ENCODE data around the gene AQP5.

AQP5 gene

GRCh38 chr12:49932023-49932422 lies 29.6 kb upstream of the AQP5 start:
- no peak for TF ChIP-seq CTCF (IDR thresholded peaks at IDR 0.05; ENCODE audit: control insufficient read depth, insufficient read depth, low read depth, low read length, missing control alignments)
- no peak for DNase-seq (ENCODE audit: low read depth)
- no peak overlapping the region for H3K4me3 ChIP-seq (ENCODE audit: control insufficient read depth, low read depth, low read length)

DNA sequence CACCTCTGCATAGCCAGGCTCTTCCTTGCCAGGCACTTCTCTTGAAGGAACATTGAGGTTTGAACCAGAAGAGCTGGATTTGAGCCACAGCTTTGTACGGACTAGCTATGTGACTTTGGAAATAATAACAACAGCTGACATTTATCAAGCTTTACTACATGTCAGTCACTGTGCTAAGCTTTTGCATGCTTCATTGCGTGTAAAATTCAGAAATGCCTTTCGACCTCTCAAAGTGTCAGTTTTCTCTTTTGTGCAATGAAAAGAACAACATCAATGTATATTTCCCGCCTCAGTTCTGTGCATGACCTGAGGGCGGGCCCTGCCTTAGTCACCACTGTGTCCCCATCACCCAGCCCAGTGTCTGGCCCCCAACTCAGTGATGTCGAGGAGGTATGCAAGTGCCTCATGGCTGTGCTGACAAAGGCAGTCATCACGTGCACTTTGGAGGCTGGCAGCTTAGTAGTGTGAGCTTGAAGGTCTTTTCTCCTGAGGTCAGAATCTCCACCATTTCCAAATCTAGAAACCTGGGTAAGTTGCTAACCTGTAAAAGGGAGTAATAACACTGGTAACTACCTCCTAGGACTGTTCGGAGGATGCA lies 29.0 kb upstream of the AQP5 start:
- DNase-seq (ENCODE audit: low read depth) = no peak
- TF ChIP-seq CTCF (IDR thresholded peaks at IDR 0.05; ENCODE audit: control insufficient read depth, insufficient read depth, low read depth, low read length, missing control alignments) = no peak
- no peak overlapping the region for H3K4me3 ChIP-seq (ENCODE audit: control insufficient read depth, low read depth, low read length)

DNA sequence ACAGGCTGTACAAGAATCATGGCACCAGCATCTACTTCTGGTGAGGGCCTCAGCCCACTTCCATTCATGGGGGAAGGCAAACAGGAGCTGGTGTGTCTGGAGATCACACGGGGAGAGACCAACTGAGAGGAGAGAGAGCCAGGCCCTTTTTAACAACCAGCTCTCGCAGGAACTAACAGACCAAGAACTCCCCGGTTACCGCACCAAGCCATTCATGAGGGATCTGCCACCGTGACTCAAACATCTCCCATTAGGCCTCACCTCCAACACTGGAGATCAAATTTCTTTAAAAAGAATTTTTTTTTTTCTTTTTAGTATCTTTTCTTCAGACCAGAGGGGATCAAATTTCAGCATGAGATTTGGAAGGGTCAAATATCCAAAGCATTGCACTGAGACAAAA lies 27.9 kb upstream of the AQP5 start:
- TF ChIP-seq CTCF (IDR thresholded peaks at IDR 0.05; ENCODE audit: control insufficient read depth, insufficient read depth, low read depth, low read length, missing control alignments) = no peak
- H3K4me3 ChIP-seq (ENCODE audit: control insufficient read depth, low read depth, low read length) = no peak overlapping the region
- DNase-seq (ENCODE audit: low read depth) = no peak

GRCh38 chr12:49934505-49934904 lies 27.2 kb upstream of the AQP5 start:
- TF ChIP-seq CTCF (IDR thresholded peaks at IDR 0.05; ENCODE audit: control insufficient read depth, insufficient read depth, low read depth, low read length, missing control alignments) = no peak
- no peak overlapping the region for H3K4me3 ChIP-seq (ENCODE audit: control insufficient read depth, low read depth, low read length)
- DNase-seq (ENCODE audit: low read depth) = no peak

DNA sequence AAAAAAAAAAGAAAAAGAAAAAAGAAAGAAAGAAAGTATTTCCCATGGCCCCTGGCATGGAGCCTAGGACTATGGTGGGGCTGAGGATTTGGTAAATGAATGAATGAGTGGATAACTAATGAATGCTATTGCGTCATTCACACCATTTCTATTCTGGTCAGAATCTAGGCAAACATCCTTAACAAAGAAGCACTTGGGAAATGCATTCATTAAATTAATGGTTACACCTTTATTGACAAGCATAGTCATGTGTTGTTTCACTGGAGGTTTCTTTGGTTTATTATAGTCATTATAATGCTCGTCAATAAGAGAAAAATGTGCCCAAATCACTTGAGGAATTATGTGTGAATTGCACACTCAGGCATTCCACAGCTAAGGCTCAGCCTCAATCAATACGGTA lies 24.7 kb upstream of the AQP5 start:
- no peak overlapping the region for H3K4me3 ChIP-seq (ENCODE audit: control insufficient read depth, low read depth, low read length)
- TF ChIP-seq CTCF (IDR thresholded peaks at IDR 0.05; ENCODE audit: control insufficient read depth, insufficient read depth, low read depth, low read length, missing control alignments) = no peak

DNA sequence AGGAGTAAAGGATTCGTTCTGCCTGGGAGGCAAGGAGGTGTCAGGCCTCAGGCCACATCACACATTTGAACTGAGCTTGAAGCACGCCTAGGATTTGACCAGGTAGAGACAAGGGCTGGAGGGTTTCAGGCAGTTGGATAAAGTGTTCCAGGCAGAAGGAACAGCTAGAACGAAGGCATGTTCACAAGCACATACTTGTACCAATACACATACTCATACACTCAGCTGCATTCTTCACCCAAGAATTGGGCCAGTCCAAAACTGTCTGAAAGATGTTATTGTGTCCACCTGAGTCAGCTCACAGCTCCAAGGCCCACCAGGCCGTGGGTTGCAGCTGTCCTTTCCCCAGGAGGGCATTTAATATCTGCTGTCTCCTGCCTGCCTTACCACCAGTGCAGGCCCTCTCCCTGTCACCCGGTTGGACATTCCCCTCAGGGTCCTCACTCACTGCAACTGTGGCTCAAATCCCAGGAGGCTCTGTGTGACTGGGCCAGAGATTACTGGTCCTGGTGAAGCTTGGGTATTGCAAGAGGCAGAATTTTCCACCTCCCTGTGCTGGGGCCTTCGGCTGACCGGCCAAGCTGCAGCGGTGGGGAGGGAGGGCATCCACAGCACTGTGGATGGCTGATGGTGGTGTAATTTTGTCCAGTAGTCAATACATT lies 23.9 kb upstream of the AQP5 start:
- DNase-seq (ENCODE audit: low read depth) = no peak
- no peak for TF ChIP-seq CTCF (IDR thresholded peaks at IDR 0.05; ENCODE audit: control insufficient read depth, insufficient read depth, low read depth, low read length, missing control alignments)
- H3K4me3 ChIP-seq (ENCODE audit: control insufficient read depth, low read depth, low read length) = no peak overlapping the region

More for the DNA sequence above, 24.7 kb upstream of the AQP5 start:
- no peak for DNase-seq (ENCODE audit: low read depth)

Data from AG09309 (cell line).